ENCODE measurements around the gene CHCHD10. TPM values are rescaled to one million over a fixed set of nuclear protein-coding genes. Genes with fewer than 3 reads are reported as not detected.

CHCHD10 gene
- total and polyA plus RNA-seq, 10 of the 15 experiments (the other 5 are each of a cell fraction or from before 2014, with no cell fraction given): 13.2 to 241 (median 128) TPM

DNA sequence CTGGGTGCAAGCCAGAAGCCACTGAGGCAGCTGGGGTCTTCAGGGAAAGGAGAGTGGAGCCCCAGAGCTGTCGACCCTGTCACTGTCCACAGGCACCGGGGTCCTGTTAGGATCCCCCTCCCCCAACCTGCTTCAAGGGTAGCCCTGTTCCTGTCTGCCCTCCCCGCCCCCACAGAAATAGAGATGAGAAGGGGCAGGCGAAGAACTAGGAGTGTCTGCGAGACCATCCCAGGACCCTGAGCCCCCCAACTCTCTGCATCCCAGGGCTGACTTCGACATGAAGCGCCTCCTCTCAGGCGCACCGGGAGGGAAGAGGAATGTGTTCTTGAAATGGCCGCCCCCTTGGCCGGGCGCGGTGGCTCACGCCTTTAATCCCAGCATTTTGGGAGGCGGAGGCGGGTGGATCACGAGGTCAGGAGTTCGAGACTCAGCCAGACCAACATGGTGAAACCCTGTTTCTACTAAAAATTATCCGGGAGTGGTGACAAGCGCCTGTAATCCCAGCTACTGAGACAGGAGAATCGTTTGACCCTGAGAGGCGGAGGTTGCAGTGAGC lies 16.3 kb downstream of the CHCHD10 start (continued):
- no peak for TF ChIP-seq E2F8 (IDR thresholded peaks at IDR 0.05; ENCODE audit: low read depth, partially characterized antibody)
- peak; percentile 47; the same call in 1 of the 2 replicates for TF ChIP-seq RELB (IDR thresholded peaks at IDR 0.05; ENCODE audit: low read depth)
- TF ChIP-seq POLR2AphosphoS2 (IDR thresholded peaks at IDR 0.05; ENCODE audit: low read depth, low read length): no peak
- TF ChIP-seq KDM1A (IDR thresholded peaks at IDR 0.05; ENCODE audit: borderline replicate concordance): no peak
- peak; percentile 7 for TF ChIP-seq MEF2B (IDR thresholded peaks at IDR 0.05; ENCODE audit: partially characterized antibody, poor library complexity, severe bottlenecking)
- TF ChIP-seq ZNF687 (IDR thresholded peaks at IDR 0.05): no peak
- TF ChIP-seq BRCA1 (IDR thresholded peaks at IDR 0.05; ENCODE audit: low read depth, low read length): no peak
- no peak for TF ChIP-seq YBX1 (IDR thresholded peaks at IDR 0.05)
- TF ChIP-seq, protein P1, sequence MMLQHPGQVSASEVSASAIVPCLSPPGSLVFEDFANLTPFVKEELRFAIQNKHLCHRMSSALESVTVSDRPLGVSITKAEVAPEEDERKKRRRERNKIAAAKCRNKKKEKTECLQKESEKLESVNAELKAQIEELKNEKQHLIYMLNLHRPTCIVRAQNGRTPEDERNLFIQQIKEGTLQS (IDR thresholded peaks at IDR 0.05; ENCODE audit: borderline replicate concordance, extremely low read depth, low read depth, low read length): no peak
- TF ChIP-seq TARDBP (IDR thresholded peaks at IDR 0.05; ENCODE audit: borderline replicate concordance): no peak
- TF ChIP-seq SMAD5 (IDR thresholded peaks at IDR 0.05; ENCODE audit: low read depth): 0 out of 2 replicates have a peak, but pooled peaks have one; percentile 22
- no peak for TF ChIP-seq CEBPB (IDR thresholded peaks at IDR 0.05; ENCODE audit: borderline replicate concordance in 1 of 2, low read depth in 2 of 2, low read length in 2 of 2)
- no peak for TF ChIP-seq RELA (IDR thresholded peaks at IDR 0.05; ENCODE audit: borderline replicate concordance, partially characterized antibody)
- TF ChIP-seq, protein P2, sequence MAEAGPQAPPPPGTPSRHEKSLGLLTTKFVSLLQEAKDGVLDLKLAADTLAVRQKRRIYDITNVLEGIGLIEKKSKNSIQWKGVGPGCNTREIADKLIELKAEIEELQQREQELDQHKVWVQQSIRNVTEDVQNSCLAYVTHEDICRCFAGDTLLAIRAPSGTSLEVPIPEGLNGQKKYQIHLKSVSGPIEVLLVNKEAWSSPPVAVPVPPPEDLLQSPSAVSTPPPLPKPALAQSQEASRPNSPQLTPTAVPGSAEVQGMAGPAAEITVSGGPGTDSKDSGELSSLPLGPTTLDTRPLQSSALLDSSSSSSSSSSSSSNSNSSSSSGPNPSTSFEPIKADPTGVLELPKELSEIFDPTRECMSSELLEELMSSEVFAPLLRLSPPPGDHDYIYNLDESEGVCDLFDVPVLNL (IDR thresholded peaks at IDR 0.05; ENCODE audit: low read depth, low read length): no peak
- TF ChIP-seq LARP7 (IDR thresholded peaks at IDR 0.05): 0 out of 2 replicates have a peak, but pooled peaks have one; percentile 7
- TF ChIP-seq BACH1 (IDR thresholded peaks at IDR 0.05; ENCODE audit: borderline replicate concordance): 0 out of 2 replicates have a peak, but pooled peaks have one; percentile 9
- peak in 1 of 2 experiments; percentile 17; a peak in 1 of 3 replicates for TF ChIP-seq EGR1 (IDR thresholded peaks at IDR 0.05; ENCODE audit: borderline replicate concordance in 1 of 2, low read depth in 2 of 2, low read length in 2 of 2)
- TF ChIP-seq BHLHE40 (IDR thresholded peaks at IDR 0.05; ENCODE audit: borderline replicate concordance in 1 of 2, low read depth in 2 of 2, low read length in 1 of 2): no peak

Data from GM12878 (cell line).